Measurements from ENCODE around the gene SHBG.
A peak's percentile ranks its signal among the peaks of the same experiment; 100 is the strongest.
"Not testable (repeated sequence)": the region's sequence is repeated elsewhere in the genome, so short reads cannot be mapped to it uniquely, and the experiment has no call there.

The SHBG gene

GRCh38 chr17:7611635-7612293 lies 18.2 kb upstream of the SHBG start:
- DNase-seq (ENCODE audit: low read depth) = no peak

- no peak for DNase-seq (ENCODE audit: low read depth)
Observed at GRCh38 chr17:7612294-7612640, 17.7 kb upstream of the SHBG start.

GRCh38 chr17:7613769-7614424 lies 16.0 kb upstream of the SHBG start:
- DNase-seq (ENCODE audit: low read depth) = no peak

GRCh38 chr17:7614425-7615264 lies 15.3 kb upstream of the SHBG start, which contains the start of gene FXR2:
Gene FXR2 (minus strand): TSS chr17:7614897. CDS start chr17:7614532, 365 bp downstream.
- peak; percentile 98 for DNase-seq (ENCODE audit: low read depth)

GRCh38 chr17:7615265-7615747 lies 14.6 kb upstream of the SHBG start:
- no peak for DNase-seq (ENCODE audit: low read depth)

- no peak for DNase-seq (ENCODE audit: low read depth)
Observed at GRCh38 chr17:7618608-7619007, 11.3 kb upstream of the SHBG start.

- no peak for DNase-seq (ENCODE audit: low read depth)
Observed at GRCh38 chr17:7620835-7621234, 9.1 kb upstream of the SHBG start.

- DNase-seq (ENCODE audit: low read depth) = no peak
Observed at GRCh38 chr17:7623661-7624060, 6.3 kb upstream of the SHBG start.

GRCh38 chr17:7625749-7626148 lies 4.2 kb upstream of the SHBG start:
- DNase-seq (ENCODE audit: low read depth) = not testable (repeated sequence)

GRCh38 chr17:7626307-7626706 lies 3.6 kb upstream of the SHBG start:
- DNase-seq (ENCODE audit: low read depth) = no peak

- no peak for DNase-seq (ENCODE audit: low read depth)
Observed at GRCh38 chr17:7626956-7627249, 3.0 kb upstream of the SHBG start.

GRCh38 chr17:7627250-7628121 lies 2.4 kb upstream of the SHBG start, which contains the start of gene SAT2:
Gene SAT2 (minus strand): TSS chr17:7627821. CDS start chr17:7627635, 186 bp downstream.
- DNase-seq (ENCODE audit: low read depth) = peak; percentile 81

GRCh38 chr17:7631398-7632380 lies 1.8 kb downstream of the SHBG start:
- DNase-seq (ENCODE audit: low read depth) = no peak

GRCh38 chr17:7632492-7632894 lies 2.6 kb downstream of the SHBG start:
- DNase-seq (ENCODE audit: low read depth) = no peak

- DNase-seq (ENCODE audit: low read depth) = no peak
Observed at GRCh38 chr17:7633093-7633492, 3.2 kb downstream of the SHBG start.

GRCh38 chr17:7634384-7634783 lies 4.4 kb downstream of the SHBG start:
- no peak for DNase-seq (ENCODE audit: low read depth)

- no peak for DNase-seq (ENCODE audit: low read depth)
Observed at GRCh38 chr17:7636163-7636562, 6.2 kb downstream of the SHBG start.

- DNase-seq (ENCODE audit: low read depth) = no peak
Observed at GRCh38 chr17:7640783-7641182, 10.8 kb downstream of the SHBG start.

GRCh38 chr17:7641635-7642034 lies 11.7 kb downstream of the SHBG start:
- not testable (repeated sequence) for DNase-seq (ENCODE audit: low read depth)

GRCh38 chr17:7644775-7645174 lies 14.8 kb downstream of the SHBG start:
- no peak for DNase-seq (ENCODE audit: low read depth)

- DNase-seq (ENCODE audit: low read depth) = no peak
Observed at GRCh38 chr17:7646457-7646856, 16.5 kb downstream of the SHBG start.

All from T-helper 22 cell (primary cell).